HepG2 (cell line): ENCODE results near the gene PPIA. TPM values are rescaled to one million over a fixed set of nuclear protein-coding genes. Genes with fewer than 3 reads are reported as not detected.

ENCODE experiments used
- ARHGAP35 ChIP-seq: sonication (generic); formaldehyde crosslinking; IDR thresholded peaks from 2 replicates; pipeline ENCODE4 v1.9.0; 2022; ENCODE audit warnings: mild to moderate bottlenecking, inconsistent platforms, moderate library complexity, missing genetic modification reagents, borderline replicate concordance
- BRCA1 ChIP-seq: sonication (generic); formaldehyde crosslinking; IDR thresholded peaks from 2 replicates; pipeline ENCODE4 v1.4.0; 2020; ENCODE audit warnings: missing genetic modification reagents
- EZH2 ChIP-seq: conservative IDR thresholded peaks from 2 replicates; pipeline ENCODE4 v1.6.1; 2012; ENCODE audit warnings: mild to moderate bottlenecking, low read depth, low read length, moderate library complexity
- FIP1L1 ChIP-seq: fragments of 200-400 bp; formaldehyde crosslinking; IDR thresholded peaks from 2 replicates; pipeline ENCODE4 v1.6.1; 2018; ENCODE audit warnings: low read depth, mild to moderate bottlenecking, low read length, moderate library complexity, borderline replicate concordance; ENCODE audit not compliant: insufficient read depth
- FOXP1 ChIP-seq, 2 experiments: fragments of 450-650 bp in 1 of 2; IDR thresholded peaks; 2 replicates each; pipeline ENCODE4 v1.6.1; 2017 to 2018; ENCODE audit warnings: antibody characterized with exemption in 1 of 2
- HNRNPH1 ChIP-seq: fragments of 200-400 bp; formaldehyde crosslinking; optimal IDR thresholded peaks from 2 replicates; pipeline ENCODE3; 2017; ENCODE audit warnings: mild to moderate bottlenecking, low read depth, low read length
- MAZ ChIP-seq, 2 experiments: sonication (generic) in 1 of 2; formaldehyde crosslinking in 1 of 2; IDR thresholded peaks; 2 replicates each; pipeline versions ENCODE4 v1.5.0 to v1.6.1; 2012 to 2020; ENCODE audit warnings: low read depth in 2 of 2, mild to moderate bottlenecking in 2 of 2, borderline replicate concordance in 1 of 2, improper control_type of control experiment in 1 of 2, low read length in 1 of 2, missing genetic modification reagents in 1 of 2, moderate library complexity in 1 of 2
- MEIS2 ChIP-seq: sonication (generic); formaldehyde crosslinking; IDR thresholded peaks from 2 replicates; pipeline ENCODE4 v1.9.0; 2021; ENCODE audit warnings: mild to moderate bottlenecking, missing genetic modification reagents
- MLLT10 ChIP-seq: sonication (generic); formaldehyde crosslinking; IDR thresholded peaks from 2 replicates; pipeline ENCODE4 v1.4.0; 2020; ENCODE audit warnings: missing genetic modification reagents
- POLR2G ChIP-seq: fragments of 200-400 bp; formaldehyde crosslinking; IDR thresholded peaks from 2 replicates; pipeline ENCODE4 v1.6.1; 2018; ENCODE audit warnings: mild to moderate bottlenecking, low read depth, low read length, moderate library complexity
- SYNCRIP ChIP-seq: fragments of 200-400 bp; formaldehyde crosslinking; IDR thresholded peaks from 2 replicates; pipeline ENCODE4 v1.6.1; 2018; ENCODE audit warnings: mild to moderate bottlenecking, low read depth, low read length; ENCODE audit not compliant: insufficient read depth
- TCF12 ChIP-seq, 2 experiments: fragments of 450-650 bp in 1 of 2; sonication (generic) in 1 of 2; formaldehyde crosslinking in 1 of 2; IDR thresholded peaks; 2 replicates each; pipeline versions ENCODE4 v1.6.1 to v1.8.0; 2017 to 2022; ENCODE audit warnings: antibody characterized with exemption in 1 of 2, mild to moderate bottlenecking in 1 of 2, missing genetic modification reagents in 1 of 2, moderate library complexity in 1 of 2
- TERF1 ChIP-seq: sonication (generic); formaldehyde crosslinking; IDR thresholded peaks from 2 replicates; pipeline ENCODE4 v1.8.0; 2022; ENCODE audit warnings: mild to moderate bottlenecking, missing genetic modification reagents, moderate library complexity
- TRIM22 ChIP-seq: fragments of 450-650 bp; IDR thresholded peaks from 2 replicates; pipeline ENCODE4 v1.6.1; 2017
- ZBTB38 ChIP-seq: sonication (generic); formaldehyde crosslinking; IDR thresholded peaks from 2 replicates; pipeline ENCODE4 v1.5.1; 2020; ENCODE audit warnings: mild to moderate bottlenecking, missing genetic modification reagents
- ZBTB7A ChIP-seq: sonication (generic); formaldehyde crosslinking; IDR thresholded peaks from 2 replicates; pipeline ENCODE4 v1.8.0; 2022; ENCODE audit warnings: mild to moderate bottlenecking, missing genetic modification reagents
- ZFP36L2 ChIP-seq: sonication (generic); formaldehyde crosslinking; IDR thresholded peaks from 2 replicates; pipeline ENCODE4 v1.4.0; 2020; ENCODE audit warnings: missing genetic modification reagents
- ZFY ChIP-seq: sonication (generic); formaldehyde crosslinking; IDR thresholded peaks from 2 replicates; pipeline ENCODE4 v1.4.0; 2020; ENCODE audit warnings: missing genetic modification reagents
- ZKSCAN1 ChIP-seq: fragments of 150-350 bp; IDR thresholded peaks from 2 replicates; pipeline ENCODE4 v1.6.1; 2014; ENCODE audit warnings: low read length
- ZMYM2 ChIP-seq: sonication (generic); formaldehyde crosslinking; IDR thresholded peaks from 2 replicates; pipeline ENCODE4 v1.8.0; 2022; ENCODE audit warnings: mild to moderate bottlenecking, missing genetic modification reagents
- ZMYM3 ChIP-seq: sonication (generic); formaldehyde crosslinking; IDR thresholded peaks from 2 replicates; pipeline ENCODE4 v1.5.1; 2020; ENCODE audit warnings: mild to moderate bottlenecking, missing genetic modification reagents
- ZNF496 ChIP-seq: sonication (generic); formaldehyde crosslinking; IDR thresholded peaks from 2 replicates; pipeline ENCODE4 v1.8.1; 2023; ENCODE audit warnings: mild to moderate bottlenecking, moderate library complexity, missing genetic modification reagents; ENCODE audit not compliant: insufficient replicate concordance
- ZNF547 ChIP-seq: sonication (generic); formaldehyde crosslinking; IDR thresholded peaks from 2 replicates; pipeline ENCODE4 v1.5.1; 2020; ENCODE audit warnings: mild to moderate bottlenecking, missing genetic modification reagents
- ZNF614 ChIP-seq: IDR thresholded peaks from 2 replicates; pipeline ENCODE4 v1.6.1; 2018; ENCODE audit warnings: missing biosample characterization, missing genetic modification reagents, inconsistent platforms, borderline replicate concordance
- ZNF615 ChIP-seq: sonication (generic); formaldehyde crosslinking; IDR thresholded peaks from 2 replicates; pipeline ENCODE4 v1.5.0; 2020; ENCODE audit warnings: mild to moderate bottlenecking, missing genetic modification reagents, borderline replicate concordance
- ZNF619 ChIP-seq: sonication (generic); formaldehyde crosslinking; IDR thresholded peaks from 2 replicates; pipeline ENCODE4 v1.4.0; 2020; ENCODE audit warnings: mild to moderate bottlenecking, missing genetic modification reagents
- ZNF644 ChIP-seq: IDR thresholded peaks from 2 replicates; pipeline ENCODE4 v1.6.1; 2016; ENCODE audit warnings: low read depth
- ZNF724P ChIP-seq: sonication (generic); formaldehyde crosslinking; IDR thresholded peaks from 2 replicates; pipeline ENCODE4 v1.8.0; 2022; ENCODE audit warnings: missing genetic modification reagents, borderline replicate concordance
- polyA plus RNA-seq, 8 experiments: library from polyadenylated mRNA; depleted of rRNA in 3 of 8; stranded (reverse) in 7 of 8; unstranded in 1 of 8; fragments of >200 nt; fragmentation: Illumina TruSeq in 4 of 8; extraction: Trizol in 4 of 8; gene quantifications; 2 replicates each; pipeline versions ENCODE4 v1.2.1 to v1.2.3, GENCODE V29; 2011 to 2016; ENCODE audit warnings: low read depth in 4 of 8, missing spikeins in 1 of 8, mixed read lengths in 1 of 8; ENCODE audit not compliant: insufficient read depth in 1 of 8
- total RNA-seq, 5 experiments: library from RNA; depleted of rRNA; stranded (reverse); fragments of >200 nt; fragmentation: Illumina TruSeq; extraction: Trizol; gene quantifications; 2 replicates each; pipeline ENCODE4 v1.2.3, GENCODE V29; 2016; ENCODE audit warnings: low read depth in 1 of 5
- TF ChIP-seq, protein P1 (sequence below): sonication (generic); formaldehyde crosslinking; IDR thresholded peaks from 2 replicates; pipeline ENCODE4 v1.8.1; 2023; ENCODE audit warnings: mild to moderate bottlenecking, inconsistent platforms, moderate library complexity, missing genetic modification reagents, borderline replicate concordance

PPIA gene
- total and polyA plus RNA-seq, 2 of the 13 experiments (the other 11 are each of a cell fraction or from before 2014, with no cell fraction given) = 2,268 to 3,010 TPM

GRCh38 chr7:44796034-44796503 is 412 bp upstream of the PPIA start (continued):
- TF ChIP-seq ARHGAP35 = no peak
- no peak for TF ChIP-seq TCF12 (IDR thresholded peaks at IDR 0.05)
- TF ChIP-seq TCF12 (CRISPR knock-in tag; IDR thresholded peaks at IDR 0.05) = 0 out of 2 replicates have a peak, but pooled peaks have one; percentile 5
- TF ChIP-seq ZBTB7A = peak; percentile 82
- TF ChIP-seq MLLT10 (CRISPR knock-in tag) = no peak
- TF ChIP-seq ZBTB38 (CRISPR knock-in tag) = no peak; the same call in 1 of the 2 replicates
- TF ChIP-seq ZKSCAN1 = no peak
- TF ChIP-seq HNRNPH1 = no peak
- TF ChIP-seq ZFP36L2 = no peak
- no peak for TF ChIP-seq FIP1L1
- no peak for TF ChIP-seq ZNF619 (CRISPR knock-in tag)
- no peak for TF ChIP-seq ZNF547 (CRISPR knock-in tag)
- TF ChIP-seq ZNF614 (CRISPR knock-in tag) = 0 out of 2 replicates have a peak, but pooled peaks have one; percentile 14
- no peak for TF ChIP-seq ZFY (CRISPR knock-in tag)
- TF ChIP-seq ZNF496 = no peak
- peak; percentile 99 for TF ChIP-seq ZMYM3
- no peak for TF ChIP-seq MAZ (IDR thresholded peaks at IDR 0.05; ENCODE audit: borderline replicate concordance, low read depth, low read length)
- no peak for TF ChIP-seq MAZ (CRISPR knock-in tag; IDR thresholded peaks at IDR 0.05; ENCODE audit: low read depth)
- peak; percentile 95 for TF ChIP-seq ZMYM2 (CRISPR knock-in tag)
- no peak for TF ChIP-seq POLR2G
- no peak for TF ChIP-seq ZNF644
- TF ChIP-seq TERF1 (CRISPR knock-in tag) = no peak
- no peak for TF ChIP-seq FOXP1 (IDR thresholded peaks at IDR 0.05)
- no peak for TF ChIP-seq FOXP1 (CRISPR knock-in tag; IDR thresholded peaks at IDR 0.05)
- no peak for TF ChIP-seq EZH2
- no peak for TF ChIP-seq SYNCRIP
- TF ChIP-seq MEIS2 (CRISPR knock-in tag) = no peak
- no peak for TF ChIP-seq BRCA1 (CRISPR knock-in tag)
- TF ChIP-seq TRIM22 = no peak
- no peak for TF ChIP-seq ZNF615
- TF ChIP-seq, protein P1, sequence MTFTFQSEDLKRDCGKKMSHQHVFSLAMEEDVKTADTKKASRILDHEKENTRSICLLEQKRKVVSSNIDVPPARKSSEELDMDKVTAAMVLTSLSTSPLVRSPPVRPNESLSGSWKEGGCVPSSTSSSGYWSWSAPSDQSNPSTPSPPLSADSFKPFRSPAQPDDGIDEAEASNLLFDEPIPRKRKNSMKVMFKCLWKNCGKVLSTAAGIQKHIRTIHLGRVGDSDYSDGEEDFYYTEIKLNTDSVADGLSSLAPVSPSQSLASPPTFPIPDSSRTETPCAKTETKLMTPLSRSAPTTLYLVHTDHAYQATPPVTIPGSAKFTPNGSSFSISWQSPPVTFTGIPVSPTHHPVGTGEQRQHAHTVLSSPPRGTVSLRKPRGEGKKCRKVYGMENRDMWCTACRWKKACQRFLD (CRISPR knock-in tag) = no peak
- TF ChIP-seq ZNF724P (CRISPR knock-in tag) = no peak
